ENCODE data around the gene NEGR1. TPM values are rescaled to one million over a fixed set of nuclear protein-coding genes. Genes with fewer than 3 reads are reported as not detected.

Gene NEGR1
- polyA plus RNA-seq, 12 donors: 16.5 to 31.1 (median 23.8) TPM; not detected in 1

DNA sequence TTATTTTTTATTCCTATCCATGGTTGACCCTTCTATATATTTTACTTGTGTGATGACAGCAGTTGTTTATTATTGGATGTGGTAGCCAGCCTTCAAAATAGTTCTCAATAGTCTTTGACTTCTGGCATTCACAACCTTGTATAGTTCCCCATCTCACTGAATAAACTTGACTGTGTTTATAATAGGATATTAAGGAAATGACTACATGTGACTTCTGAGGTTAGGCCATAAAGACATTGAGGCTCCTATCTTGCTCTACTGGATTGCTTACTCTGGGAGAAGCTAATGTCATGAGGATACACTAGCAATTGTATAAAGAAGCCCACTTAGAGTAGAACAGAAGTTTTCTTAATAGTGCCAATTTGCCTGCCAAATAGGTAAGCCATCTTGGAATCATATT is 231.8 kb downstream of the NEGR1 start:
- no peak for DNase-seq

DNA sequence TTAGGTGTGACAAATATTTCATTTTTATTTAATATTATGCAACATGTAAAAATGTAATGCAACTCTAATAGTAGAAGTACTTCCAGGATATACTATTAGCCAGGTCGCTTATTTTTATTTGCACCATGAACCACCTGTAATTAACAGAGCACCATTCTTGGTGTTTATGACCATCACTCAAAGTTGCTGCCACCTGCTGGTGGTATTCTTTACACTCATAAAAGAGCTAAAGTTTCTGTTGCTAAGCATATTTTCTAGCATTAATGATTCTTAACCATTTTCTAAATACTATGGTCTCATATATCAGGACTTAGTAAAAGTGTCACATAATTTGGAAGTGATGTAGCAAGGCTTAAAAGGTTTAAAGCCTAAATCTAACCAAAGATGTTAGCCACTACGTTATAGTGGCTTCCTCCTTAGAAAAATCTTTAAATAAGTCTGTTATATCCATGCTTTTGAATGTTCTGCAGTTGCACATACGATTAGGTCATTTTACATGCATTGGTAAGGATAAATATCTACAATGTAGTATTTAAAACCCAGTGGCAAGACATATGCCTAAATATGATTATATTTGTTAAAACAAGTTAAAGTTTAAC is 244.5 kb downstream of the NEGR1 start:
- DNase-seq: peak; percentile 15

DNA sequence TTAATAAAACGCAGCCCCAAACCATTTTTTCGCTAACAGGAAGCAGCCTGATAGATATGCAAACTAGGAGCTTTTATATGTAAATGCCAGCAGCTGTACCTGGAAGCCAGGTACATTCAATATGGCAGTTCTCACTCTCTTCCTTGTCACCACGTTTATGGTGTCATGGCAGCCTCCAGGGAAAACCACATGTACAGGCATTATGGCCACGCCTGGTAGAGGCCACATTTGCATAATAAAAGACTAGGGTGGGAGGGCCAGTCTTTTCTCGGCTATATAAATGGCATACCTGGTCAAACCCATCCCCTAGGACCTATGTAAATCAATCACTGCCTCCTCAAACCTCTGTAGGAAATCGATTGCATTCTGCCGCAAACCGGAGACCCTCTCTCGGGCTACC is 247.5 kb downstream of the NEGR1 start:
- DNase-seq: no peak

DNA sequence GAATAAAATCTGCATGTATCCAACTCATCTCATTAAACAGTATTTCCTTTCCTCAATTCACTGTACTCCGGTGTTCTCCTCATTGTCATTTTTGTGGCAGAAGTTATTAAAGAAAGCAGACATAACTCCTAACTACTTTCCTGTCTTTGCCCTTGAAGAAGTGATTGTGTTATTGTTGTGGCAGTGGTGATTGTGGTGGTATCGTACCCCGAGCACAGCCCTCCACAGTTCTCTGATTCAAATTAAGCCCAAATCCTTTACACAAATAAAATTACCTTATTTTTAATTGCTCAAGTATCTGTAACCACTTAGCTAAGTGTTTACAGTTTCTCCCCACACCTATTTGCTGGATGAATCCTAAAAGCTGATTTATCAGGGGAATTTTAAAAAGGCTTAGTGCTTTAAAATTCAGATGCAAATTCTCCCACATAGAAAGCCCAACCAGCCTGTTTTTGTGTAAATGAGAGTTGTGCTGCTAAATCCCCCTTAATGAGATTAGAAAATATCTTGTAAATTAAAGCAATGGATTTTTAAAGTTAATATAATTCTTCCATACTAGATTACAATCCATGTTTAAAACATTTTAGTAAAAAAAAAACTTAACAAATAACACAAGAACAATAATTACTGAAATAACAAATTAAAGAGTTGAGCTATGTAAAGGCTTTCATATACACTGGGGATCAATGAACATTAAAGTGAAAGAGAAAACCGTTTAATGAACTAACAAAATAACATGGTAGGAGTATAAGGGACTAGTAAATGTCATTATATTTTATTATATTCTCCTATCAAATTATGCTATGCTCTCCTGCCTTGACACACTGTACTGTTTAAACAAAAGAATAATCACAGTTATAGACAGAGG is 259.0 kb downstream of the NEGR1 start:
- DNase-seq: no peak

DNA sequence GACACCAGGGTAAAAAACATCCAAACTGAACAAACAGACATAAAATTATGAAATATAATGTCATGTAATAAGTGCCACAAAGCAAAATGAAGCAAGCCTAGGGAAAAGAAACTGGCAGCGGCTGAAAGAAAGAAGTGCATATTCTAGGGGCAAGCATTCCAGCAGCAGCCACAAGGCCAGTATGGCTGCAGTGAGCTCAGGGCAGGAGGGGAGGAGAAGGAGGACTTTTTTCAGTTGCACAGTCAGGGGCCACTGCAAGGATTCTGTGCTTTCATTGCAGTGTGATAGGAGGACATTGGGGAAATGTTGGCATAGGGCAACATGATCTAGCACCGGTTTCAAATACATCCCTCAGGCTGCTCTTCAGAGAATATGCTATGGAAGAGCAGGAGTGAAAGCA is 263.8 kb downstream of the NEGR1 start:
- no peak for DNase-seq

DNA sequence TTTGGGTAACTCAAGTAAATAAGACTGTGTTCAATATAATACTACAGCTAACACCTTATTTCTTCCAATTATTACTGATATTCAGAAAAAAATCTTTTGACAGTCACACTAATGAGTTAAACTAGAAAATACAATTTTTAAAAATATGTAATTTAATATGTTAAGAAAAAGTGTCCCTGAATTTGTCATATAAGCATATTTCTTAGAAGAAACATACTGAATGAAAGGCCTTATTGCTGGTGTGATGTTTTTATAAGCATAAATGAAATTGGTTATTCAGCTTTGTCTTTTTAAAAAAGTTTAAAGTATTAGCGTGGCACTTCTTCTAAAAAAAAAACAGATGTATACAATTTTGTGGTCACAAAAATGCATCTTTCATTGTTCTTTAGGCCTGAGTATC is 267.3 kb downstream of the NEGR1 start:
- no peak for DNase-seq

DNA sequence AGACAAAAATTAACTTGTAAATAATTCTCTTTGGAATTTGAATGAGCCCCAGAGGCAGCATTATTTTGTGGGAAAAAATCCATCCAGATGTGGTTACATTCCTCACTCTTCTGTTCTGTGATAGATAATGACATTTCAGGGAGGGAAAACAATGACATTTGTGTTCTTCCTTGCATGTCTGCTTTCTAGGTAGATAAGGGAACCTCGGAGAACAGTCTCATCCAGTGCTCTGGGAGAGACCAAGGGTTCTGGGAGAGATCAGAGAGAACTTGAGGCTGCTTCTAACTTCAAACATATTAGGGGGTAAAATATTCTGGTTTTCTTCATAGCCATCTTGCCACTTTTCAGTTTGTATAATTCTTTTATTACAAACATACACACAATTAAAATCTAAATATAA is 269.2 kb downstream of the NEGR1 start:
- DNase-seq: no peak

DNA sequence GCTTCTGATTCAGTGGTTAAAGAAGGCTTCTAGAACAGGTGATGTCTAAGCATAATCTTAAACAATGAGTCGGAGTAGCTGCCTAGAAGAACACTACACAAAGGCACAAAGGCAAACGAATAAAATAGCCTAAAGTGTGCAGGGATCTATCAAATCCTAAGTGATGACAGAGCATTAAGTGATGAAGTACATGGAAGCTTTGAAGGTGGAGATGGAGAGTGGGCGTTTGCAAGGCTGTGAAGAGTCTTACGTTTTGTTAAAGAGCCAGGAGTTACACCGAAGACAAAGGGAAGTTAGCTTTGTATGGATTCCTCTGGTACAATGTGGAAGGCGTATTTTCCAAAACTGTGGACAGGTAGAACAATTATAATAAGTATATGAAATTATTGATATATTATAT is 270.6 kb downstream of the NEGR1 start:
- DNase-seq: no peak

DNA sequence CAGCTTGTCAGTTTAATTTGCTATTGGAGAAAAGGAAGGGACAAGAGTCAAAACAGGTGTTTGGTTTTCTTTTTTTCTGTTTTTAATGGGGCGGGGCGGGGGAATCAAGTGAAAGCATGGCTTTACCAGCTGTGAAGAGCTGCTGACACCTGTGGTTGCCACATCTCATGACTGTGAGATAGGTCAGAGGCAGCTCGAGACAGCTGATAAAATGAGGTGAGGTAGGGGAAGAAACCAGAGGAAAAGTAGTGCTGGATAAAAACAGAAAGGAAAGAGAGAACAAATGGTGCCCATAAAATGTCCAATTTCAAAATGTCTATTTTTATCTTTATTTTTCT is 272.3 kb downstream of the NEGR1 start:
- DNase-seq: no peak

DNA sequence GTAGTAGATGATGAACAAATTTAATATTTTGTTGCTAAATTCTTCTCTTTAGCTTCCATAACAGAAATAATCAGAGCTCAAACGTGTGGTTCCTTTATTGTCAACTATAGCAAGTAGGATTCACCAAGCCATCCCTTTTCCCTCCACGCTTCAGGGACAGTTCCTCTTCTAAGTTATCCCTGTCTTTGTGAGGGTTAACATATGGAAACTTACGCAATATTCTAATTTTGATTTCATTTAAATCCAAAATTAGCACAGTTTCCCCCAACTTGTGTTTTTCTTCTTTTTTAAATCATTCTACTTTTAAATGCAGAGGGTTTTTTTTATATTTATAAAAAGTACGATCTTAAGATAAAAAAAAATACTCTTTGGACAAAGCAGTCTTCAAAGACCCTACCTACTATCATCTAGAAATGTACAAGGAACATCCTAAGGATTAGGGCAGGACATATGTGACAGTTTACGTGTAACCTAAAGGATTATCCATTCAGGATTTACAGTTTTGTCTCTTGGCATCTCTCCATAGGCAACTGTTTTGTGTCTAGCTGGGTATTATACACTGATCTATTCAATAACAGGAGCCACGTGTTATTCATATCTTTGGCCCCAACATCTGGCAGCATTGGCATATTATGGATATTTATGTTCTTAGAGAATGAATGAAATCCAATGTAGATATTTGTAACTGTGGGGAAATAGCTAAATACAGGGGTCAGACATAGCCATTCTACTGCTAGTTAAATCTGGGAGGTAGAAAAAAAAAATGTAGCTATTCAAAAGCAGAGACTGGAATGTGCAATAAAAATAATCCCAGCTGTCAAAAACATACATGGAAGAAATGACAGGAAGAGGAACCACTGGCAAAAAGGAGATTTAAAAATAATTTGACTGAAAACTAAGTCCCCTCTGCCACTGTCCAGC is 272.9 kb downstream of the NEGR1 start:
- DNase-seq: no peak

DNA sequence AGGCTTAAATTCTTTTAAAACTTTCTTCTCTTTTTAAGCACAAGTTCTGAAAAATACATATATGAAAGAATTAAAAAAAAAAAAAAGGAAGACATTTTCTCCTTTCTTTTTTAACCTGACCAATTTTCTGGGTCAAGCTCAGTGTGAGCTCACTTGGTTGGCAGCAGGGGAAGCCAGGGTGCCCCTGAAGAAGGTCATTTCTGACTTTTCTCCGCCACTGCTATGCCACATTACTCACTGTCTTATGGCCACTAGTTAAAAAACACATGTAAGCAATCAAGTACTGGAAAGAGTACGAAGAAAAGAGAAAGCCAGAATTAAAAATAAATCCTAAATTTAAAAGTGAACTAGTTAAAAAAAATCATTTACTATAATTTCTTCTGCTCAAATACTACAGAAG is 275.0 kb downstream of the NEGR1 start:
- no peak for DNase-seq

DNA sequence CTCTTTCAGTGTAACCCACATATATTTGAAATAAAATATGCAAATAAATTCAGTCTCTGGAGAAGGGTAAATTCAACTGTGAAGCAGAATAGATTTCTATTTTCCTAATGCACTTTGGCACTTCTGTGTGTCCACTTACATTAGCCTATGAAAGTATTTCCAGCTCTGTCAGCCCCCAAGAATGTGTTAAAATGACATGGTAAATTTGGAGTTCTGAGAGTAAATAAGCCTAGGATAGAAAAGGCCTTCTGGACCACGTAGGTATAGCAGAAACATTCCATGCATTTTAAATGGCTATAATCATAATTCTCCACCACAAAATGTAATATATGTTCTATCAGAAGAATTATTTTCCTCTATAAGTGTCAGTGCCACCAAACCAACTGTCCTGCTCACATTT is 276.2 kb downstream of the NEGR1 start:
- no peak for DNase-seq

DNA sequence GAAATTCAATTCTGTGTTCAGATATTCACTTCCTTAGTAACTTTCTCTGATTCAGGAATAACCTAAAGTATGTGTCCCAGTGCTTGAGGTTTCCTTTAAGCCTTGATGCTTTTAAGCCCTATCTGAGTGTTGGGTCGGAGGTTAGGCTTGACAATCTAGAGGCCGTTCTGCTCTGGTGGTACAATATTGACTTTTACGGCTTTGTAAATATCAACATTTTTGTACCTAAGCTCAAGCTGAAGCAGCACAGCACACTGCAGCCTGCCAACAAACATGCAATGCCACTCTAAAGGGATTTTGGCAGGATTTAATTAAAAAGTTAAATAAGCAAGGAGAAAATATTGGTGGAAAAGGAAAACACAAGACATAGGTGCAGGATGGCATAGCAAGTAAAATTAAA is 279.2 kb downstream of the NEGR1 start:
- DNase-seq: no peak

DNA sequence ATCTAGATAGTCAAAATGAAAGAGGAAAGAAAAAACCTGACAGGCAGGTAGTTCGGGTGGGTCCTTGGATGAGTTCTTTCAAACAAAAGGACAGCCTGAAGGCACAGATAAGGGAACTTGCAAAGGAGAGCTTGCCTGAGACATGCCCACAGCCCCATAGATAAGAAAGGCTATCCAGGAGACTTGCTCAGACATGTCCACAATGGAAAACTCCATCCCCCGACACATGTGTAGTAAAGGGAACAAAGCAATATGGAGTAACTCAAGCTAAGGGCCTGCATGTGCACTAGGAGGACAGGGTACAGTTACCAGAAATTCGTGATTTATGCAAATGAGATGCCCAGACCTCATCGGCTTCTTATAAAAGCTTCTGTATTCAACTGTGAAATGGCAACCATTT is 281.5 kb downstream of the NEGR1 start:
- no peak for DNase-seq

DNA sequence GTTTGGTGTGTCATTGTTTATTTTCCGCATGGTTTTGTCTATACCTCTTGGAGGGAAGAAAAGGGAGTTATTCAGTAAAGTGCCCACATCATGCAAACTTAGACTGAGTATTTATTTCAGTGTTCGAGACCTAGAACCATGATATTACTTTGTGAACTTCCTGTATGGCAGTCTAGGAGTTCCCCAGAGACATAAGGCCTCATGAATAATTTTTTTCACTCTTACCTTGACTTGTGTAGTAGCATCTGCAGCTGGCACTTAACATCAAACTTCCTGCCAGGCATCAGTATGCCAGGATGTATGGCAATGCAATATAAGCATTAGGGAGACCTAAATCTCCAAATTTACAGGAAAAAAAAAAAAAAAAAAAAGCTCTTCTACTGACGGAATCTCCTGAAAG is 287.7 kb downstream of the NEGR1 start:
- DNase-seq: no peak

DNA sequence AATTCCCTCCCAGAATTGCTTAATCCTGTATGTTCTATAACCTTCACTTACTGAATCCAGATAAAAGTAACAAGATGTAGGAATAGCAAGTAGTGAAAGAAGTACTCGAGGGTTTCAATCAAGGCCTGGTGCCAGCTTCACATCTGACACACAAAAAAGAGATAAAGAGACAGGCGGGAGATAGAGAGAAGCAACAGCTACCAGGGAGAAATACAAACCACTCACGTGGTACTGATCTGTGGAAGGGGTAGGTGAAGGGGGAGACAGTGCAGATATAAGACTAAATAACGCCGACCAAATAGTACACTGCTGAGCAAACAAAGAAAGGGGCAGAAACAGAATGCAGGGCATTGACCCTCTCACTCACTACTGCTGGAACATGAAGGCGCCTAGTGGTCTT is 295.2 kb downstream of the NEGR1 start:
- DNase-seq: no peak

DNA sequence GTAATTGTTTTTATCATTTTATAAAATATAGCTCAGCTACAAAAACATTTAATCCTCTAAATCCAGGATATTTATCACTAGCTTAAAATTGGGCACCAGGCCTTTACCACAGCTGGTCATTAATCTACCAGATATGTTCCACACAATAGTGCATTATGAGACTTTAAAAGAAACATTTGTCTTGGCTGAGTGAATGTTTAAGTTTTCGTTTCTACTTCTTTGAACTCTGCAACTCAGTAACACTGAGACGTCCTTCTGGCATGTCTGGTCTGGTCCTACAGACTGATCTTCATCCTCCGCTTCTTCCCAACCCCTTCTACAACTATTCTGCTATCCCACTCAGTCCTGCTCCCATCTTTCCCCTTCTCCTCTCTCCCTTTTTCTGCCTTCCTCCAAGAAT is 296.2 kb downstream of the NEGR1 start:
- DNase-seq: no peak

DNA sequence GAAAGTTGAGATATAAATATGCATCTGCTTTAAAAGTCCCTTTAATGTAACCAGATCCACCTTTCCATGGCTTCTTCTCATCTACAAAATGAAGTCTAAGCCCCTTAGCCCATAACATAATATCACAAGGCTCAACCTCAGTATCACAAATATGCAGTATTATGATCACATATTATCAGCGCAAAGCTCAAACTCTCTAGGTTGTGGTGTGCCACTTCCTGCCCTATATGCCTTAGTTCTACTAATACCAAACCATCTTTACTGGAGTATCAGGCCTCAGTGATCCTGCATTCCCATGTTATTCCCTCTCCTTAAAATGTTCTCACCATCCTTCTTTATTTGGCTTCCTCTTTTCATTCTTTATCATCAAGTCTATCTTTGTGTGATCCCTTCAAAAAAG is 301.8 kb downstream of the NEGR1 start:
- no peak for DNase-seq

DNA sequence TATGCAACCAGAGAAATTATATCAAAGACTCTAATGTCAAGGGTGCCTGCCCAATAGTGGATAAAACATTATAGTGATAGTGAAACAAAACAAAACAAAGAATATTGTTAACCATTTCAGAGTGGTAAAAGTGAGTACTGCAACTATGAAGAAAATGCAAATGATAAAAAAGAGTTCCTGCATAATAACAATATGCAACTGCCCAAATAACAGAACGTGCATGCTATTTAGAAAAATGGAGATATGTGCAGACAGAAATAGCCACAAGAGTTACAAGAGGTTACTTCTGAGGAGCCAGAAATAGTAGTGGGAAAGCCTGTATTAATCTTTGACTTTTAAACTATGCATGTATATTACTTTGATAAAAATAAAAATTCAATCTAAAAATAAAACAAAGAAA is 302.5 kb downstream of the NEGR1 start:
- DNase-seq: no peak

DNA sequence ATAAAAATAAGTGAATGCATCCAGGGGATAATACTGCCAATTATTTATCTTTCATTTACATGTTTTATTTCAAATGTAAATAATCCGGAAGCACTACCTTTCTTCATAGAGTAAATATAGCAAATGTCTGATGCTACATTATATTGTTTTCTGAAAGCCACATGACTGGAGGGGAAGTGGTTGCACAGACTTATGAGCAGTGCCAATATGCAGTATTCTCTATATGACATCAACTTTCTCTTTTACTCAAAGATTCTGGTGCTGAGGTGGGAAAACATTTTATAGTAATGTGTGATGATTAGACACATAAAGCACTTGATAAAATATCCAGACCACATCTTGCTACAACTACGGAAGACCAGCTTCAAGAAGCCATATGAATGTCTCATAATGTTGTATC is 314.7 kb downstream of the NEGR1 start:
- DNase-seq: no peak

DNA sequence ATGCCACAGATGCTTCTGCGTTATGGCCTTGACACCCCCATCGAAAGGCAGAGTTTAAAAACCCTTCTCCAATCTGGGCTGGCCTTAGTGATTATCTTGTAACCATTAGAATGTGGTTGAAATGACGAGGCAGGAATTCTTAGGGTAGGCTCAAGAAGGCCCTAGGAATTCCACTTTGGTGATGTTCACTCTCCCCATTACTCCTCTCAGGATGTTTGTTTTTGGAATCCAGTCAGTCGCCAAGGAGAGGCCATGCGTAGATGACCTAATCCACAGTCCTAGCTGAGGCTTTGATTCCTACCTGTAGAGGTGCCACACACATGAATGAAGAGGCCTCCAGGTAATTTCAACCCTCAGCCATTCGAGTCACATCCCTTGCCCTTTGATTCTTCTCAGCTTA is 318.2 kb downstream of the NEGR1 start:
- no peak for DNase-seq

DNA sequence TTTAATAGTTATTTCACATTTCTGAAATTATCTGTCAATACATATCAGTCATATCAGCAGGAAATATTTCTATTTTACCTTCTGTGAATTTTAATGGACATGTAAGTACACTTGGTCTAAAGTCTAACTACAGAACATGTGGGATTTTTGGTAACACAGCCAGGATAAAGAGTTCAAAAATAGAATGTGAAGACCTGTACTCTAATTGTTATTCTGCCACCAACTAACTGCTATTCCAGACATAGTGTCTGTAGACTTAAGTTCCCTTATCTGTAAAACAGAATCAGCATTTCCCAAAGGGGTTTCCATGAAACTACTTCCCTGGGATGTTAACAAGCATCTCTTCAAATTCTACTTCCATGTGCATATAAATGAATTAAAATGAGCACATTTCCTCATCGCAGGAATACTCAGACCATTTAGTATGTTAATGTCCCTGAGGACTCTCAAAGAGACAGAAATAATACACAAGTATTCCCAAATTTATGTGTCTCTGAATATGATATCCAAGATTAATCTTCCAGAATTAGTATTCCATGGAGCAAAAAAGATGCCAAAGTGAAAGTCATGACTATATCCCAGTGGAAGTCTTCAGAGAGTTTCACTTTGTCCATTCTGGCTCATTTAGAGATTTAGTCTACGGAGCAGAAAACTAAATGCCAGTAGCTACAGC is 325.6 kb downstream of the NEGR1 start:
- no peak for DNase-seq
